ENCODE results near the gene GMDS. TPM values are rescaled to one million over a fixed set of nuclear protein-coding genes. Genes with fewer than 3 reads are reported as not detected.
A peak's percentile ranks its signal among the peaks of the same experiment; 100 is the strongest.
"Not testable (repeated sequence)": the region's sequence is repeated elsewhere in the genome, so short reads cannot be mapped to it uniquely, and the experiment has no call there.

Gene GMDS
- total RNA-seq, 1 donor from 2014 or later: 12.6 TPM

DNA sequence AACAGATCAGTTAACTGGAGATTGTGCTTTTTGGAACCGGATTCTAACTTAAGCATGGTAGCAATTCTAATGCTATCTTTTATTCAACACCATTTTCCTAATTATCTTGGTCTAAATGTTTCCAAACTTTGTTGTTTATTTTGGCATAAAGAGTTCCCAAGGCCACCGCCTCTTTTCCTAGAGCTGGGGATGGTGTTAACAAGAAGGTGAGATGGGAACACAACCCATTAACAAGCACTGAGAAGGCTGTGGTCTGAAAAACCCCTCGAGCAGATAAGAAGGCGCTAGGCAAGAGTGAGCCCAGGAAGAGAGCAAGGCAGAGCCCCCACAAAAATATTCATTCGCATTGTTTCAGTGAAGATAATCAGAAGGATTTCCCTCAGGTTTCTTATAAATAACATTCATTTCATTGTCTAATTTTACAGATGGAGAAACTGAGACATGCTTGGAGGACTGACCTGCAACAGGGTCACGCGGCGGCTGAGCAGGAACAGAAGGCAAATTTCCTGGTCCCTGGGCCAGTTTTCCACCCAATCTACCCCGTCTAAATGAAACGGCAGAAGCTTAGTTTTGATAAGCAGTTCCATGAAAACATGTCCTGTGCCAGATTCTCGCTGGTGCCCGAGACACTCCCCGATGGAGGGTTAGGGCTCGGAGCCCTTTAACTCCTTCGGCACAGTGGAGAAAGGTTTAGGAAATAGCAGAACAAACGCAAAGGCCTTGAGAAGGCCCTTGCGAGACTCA is 480.1 kb downstream of the GMDS start:
- no peak for DNase-seq

DNA sequence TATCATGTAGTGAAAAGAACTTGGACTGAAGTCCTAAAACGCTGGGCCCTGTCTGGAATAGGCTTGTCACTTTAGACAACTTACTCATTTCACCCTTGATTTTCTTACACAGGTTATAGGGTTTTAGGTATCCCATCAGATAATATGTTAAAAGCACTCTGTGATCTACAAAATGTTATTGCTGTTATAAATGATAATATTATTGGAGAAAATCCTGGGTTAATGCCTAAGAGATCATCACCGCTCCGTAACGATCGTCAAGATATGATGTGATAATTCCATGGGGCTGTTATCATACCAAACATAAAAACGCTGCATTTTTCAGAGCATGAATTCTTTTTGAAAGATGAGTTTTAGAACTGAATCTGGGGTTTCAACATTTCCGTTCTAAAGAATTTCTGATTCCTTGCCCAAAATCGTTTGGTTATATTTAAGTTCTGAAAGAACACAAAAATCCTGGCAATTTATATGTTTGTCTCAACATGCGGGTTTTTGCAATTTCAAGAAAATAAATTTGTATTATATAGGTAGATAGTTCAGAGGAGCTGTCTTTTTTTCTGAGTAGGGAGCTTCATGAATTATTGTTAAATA is 480.9 kb downstream of the GMDS start:
- DNase-seq: no peak

DNA sequence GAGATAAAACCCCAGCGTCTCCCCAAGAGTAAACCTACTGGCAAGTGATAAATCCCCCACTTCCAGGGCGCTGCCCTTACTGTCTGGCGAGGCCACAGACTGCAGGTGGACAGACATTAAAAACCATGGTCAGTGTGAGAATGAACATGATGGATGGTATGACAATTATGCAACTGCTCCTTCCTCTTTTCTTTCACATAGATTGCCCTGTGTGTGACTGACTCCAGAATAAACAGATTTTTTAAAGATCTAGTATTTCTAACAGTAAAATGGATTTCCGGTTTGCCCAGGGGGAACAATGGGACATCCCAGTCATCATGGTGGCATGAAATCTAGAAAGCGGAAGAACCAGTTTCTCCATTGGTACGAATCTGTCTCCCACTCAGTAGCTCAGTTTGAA is 482.0 kb downstream of the GMDS start:
- no peak for DNase-seq

DNA sequence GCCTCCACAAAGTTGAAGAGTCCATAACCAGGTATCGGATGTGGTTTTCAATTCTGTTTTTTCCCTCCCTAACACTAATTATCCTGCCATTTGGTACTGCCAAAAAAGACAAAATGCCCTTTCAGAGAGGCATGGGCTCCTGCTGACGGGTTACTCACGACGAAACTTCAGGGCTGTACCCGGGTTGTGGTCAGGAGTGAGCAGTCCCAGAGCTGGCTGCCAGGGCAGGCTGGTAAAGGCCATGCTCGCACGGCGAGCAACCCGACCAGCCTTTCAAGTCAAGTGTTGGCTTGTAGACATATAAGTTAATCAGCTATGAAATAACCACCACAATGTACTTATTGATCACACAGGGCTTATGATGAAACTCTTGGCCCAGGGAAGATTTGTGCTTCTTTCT is 483.2 kb downstream of the GMDS start:
- no peak for DNase-seq

DNA sequence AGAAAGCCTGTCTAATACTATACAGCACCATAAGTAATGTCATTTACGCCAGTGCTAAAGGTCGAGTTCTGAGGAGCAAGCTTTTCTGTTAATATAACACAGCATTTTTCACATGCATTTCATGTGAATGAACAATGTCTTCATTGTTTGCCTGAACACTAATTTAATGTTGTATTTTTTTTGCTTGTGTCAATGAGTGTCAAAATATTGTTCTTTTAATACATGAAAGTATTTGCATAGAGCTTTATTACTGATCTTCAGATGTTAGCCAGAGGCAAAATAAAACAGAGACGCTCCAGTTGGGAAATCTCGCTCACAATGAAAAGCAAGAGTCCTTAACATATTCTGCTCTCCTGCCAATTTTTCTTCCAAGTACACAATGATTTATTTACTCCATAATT is 483.9 kb downstream of the GMDS start:
- DNase-seq: no peak

GRCh38 chr6:1760876-1761275 is 484.5 kb downstream of the GMDS start:
- no peak for DNase-seq

DNA sequence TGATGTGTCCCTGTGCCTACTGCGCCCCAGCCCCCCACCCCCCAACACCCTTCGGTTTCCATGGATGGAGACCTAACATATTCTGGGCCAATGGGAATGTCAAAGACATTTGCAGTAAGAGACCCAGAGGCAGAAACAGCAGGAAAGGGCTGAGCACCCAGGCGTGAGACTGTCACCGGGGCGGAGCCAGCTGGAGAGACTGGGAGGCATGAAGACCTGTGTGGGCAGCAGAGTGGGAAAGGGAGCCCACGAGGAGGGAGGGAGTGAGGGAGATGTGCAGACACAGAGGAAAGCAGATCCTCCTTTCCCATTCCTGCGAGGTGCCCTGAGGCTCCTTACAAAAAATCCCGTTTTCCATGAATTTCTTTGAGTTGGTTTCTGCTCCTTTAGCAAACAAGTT is 485.5 kb downstream of the GMDS start:
- no peak for DNase-seq

DNA sequence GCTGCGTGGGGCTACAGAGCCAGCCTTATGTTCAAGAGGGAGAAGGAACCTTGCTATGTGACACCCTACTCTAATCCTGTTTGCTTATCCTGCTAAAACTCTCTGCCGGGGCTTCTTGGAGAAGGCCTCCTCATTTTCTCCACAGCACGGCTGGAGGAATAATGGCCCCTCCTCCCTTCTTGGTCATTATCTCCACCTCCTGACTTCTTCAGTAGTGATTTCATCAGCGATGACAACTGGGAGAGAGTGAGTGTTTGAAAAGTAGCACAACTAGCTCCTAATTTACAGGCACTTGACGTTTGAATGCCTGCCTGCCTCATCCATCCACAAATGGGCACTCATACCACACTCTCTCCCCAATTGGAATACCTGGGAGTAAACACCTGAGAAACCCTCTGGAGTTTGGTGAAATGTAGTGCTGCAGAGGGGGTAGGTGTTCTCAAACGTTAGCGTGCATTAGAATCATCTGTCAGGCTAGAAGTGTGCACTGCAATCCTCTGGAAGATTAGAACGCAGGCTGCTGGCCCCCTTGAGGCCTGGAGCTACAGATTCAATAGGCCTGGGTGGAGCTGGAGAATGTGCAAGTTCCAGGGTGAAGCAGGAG is 487.2 kb downstream of the GMDS start:
- no peak for DNase-seq

DNA sequence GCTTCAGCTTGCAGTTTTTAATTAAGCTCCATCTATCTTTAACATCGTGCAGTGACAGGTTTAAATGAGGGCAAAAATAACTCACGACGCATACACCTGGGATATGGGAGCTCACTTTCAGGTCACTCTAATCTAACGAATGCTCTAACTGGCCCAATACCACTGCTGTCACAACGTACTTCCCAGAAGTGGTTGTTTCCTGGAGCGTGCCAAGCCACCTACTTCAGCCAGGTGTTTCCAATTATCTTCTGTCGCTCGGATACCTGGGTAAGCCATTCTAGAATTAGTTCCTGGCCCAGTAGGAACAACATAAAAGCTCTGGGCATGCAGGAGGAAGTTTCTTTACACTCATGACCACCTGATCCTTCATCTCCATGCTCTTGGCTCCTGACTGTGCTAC is 488.3 kb downstream of the GMDS start:
- DNase-seq: no peak

GRCh38 chr6:1756472-1757129 is 488.8 kb downstream of the GMDS start:
- peak; percentile 19 for DNase-seq

DNA sequence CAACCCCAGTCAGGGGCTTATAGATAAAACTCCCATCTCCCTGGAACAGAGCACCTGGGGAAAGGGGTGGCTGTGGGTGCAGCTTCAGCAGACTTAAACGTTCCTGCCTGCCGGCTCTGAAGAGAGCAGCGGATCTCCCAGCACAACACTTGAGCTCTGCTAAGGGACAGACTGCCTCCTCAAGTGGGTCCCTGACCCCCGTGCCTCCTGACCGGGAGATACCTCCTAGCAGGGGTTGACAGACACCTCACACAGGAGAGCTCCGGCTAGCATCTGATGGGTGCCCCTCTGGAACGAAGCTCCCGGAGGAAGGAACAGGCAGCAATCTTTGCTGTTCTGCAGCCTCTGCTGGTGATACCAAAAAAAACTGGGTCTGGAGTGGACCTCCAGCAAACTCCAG is 494.3 kb downstream of the GMDS start:
- DNase-seq: not testable (repeated sequence)

- DNase-seq: no peak
Observed at GRCh38 chr6:1749041-1749440, 496.4 kb downstream of the GMDS start.

DNA sequence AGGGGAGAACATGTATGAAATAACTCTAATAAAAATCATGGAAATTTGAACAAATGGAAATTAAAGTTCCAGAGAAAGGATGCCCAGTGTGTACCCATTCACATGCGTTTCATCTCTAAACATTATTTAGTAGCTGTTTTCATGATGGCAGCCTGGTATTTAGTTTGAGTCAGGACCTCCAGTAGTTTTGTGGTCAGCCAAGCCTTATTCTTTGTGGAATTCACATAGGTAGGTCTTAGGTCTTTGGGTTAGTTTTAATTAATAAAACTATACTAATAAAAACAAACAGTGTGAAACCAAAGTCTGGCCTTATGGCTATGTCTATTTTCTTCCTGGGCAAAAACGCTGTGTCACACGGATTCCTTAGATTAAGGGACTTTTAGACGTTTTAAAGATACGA is 497.9 kb downstream of the GMDS start:
- DNase-seq: no peak

DNA sequence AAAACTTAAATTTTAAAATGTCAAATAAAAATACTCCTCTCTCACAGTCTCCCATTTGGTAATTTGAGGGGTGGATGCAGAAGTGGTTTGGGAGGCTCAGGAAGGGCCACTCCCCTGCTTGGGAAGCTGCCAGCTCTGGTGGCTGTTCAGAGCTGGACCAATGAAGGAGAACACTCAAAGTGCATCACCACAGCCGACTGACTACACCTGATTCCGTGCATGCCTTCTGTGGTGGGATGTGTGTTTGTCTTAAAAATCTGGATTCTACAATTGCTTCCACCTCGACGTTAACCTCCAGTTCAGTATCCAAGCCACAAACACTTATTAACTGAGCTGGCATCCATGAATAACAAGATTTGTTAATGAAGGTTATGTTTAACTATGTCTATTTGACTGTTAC is 498.4 kb downstream of the GMDS start:
- no peak for DNase-seq

GRCh38 chr6:1745814-1746213 is 499.6 kb downstream of the GMDS start:
- no peak for DNase-seq

GRCh38 chr6:1744543-1744942 is 500.9 kb downstream of the GMDS start:
- DNase-seq: no peak

DNA sequence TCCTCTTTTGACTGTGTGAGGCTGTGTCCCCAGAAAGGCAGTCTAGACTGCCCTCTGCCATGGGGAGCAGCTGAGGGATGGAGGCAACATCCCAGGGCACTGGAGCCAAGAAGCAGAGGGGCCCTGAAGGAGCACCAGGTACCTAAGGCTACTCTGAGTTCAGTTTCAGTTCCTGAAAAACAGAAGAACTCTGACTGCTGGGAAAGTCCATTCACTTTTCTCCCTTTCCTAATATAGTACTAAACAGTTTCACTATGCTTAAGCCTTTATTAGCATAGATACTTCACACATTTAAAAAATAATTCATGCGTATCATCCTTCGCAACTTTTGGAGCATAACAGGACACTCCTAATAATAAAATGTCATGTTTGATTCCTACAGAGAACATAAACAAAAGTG is 505.7 kb downstream of the GMDS start:
- DNase-seq: no peak

GRCh38 chr6:1739220-1739619 is 506.2 kb downstream of the GMDS start:
- DNase-seq: no peak

DNA sequence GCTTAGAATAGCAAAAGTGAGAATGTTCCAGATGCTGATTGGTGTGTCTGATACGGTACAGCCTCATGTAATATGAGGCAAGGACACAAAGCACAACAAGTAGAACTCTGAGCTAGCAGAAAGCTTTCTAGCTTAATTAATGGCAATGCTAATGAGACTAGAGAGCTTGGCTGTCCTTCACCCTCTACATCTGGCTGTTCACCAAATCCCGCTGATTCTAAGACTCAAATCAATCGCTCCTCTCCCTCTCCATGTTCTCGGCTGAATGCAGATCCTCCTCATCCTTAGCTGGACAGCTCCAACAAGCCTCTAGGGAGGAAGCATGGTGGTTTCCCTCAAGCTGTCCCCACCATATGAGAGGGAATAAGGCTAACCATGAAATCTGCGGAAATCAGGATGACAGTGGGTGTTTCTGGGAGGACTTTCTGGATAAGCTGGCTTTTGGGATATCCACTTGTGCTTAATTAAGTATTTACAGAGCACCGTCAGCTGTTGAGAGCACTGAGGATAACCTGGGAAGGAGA is 506.8 kb downstream of the GMDS start:
- DNase-seq: no peak

- DNase-seq: no peak
Observed at GRCh38 chr6:1737463-1738311, 507.7 kb downstream of the GMDS start.

DNA sequence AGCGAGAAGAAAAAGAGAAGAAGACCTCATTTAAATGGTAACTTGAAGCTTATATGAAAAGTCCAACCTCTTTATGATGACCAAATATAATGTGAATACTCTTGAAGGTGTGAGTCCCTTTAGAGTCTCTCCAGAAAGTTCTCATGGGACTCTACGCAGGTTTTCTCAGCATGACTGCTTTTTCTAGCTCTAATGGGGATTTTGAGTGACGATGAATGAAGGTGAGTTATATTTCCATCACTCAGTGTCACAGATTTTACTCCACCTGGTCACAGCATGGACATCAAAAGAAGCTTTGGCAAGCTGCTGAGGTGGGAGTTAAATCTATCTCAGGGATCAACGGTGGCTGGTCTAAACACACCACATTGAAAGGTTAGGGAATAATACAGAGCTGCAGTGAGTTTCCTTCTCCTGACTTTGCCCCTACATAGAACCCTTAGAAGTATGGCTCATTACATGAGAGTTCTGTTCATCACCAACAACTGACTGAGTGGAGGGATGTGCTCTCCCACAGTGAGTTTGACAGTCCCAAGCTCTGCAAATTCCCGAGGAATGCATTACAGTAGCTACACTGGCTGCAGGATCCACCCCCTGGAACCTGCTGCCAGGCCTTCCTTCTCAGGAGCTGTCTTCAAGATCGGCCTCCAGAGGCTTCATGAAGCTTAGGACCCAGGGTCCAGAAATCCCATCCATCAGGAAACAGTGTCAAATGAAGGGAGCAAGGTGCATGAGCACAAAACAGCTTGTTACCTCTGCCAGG is 508.9 kb downstream of the GMDS start:
- no peak for DNase-seq
